Keratinocyte (primary cell): ENCODE data around the gene GPC3. TPM values are rescaled to one million over a fixed set of nuclear protein-coding genes. Genes with fewer than 3 reads are reported as not detected.

Experiments used
- DNase-seq: peaks from one replicate; pipeline ENCODE4 v3.0.0-alpha.2; 2011; ENCODE audit warnings: low read depth, missing footprints, low spot score
- FAIRE-seq: peaks from 2 replicates; lab custom pipeline; 2011; peaks lifted over from hg19 to GRCh38; lab: Jason Lieb, UNC
- H2AFZ ChIP-seq: 2 replicates; pipeline ENCODE4 v1.6.0; 2012; ENCODE audit warnings: low read length, control low read depth, inconsistent platforms; ENCODE audit not compliant: control insufficient read depth
- H3K27ac ChIP-seq: 2 replicates; pipeline ENCODE4 v1.5.1; 2011; ENCODE audit warnings: low read length; ENCODE audit not compliant: control insufficient read depth, insufficient read depth
- H3K27me3 ChIP-seq: 3 replicates; pipeline ENCODE4 v1.6.0; 2011; ENCODE audit warnings: low read length; ENCODE audit not compliant: control insufficient read depth, insufficient read depth; ENCODE audit errors: extremely low read depth
- H3K36me3 ChIP-seq, 2 experiments: 2 replicates in 1 of 2; 3 replicates in 1 of 2; pipeline ENCODE4 v1.5.1; 2011; ENCODE audit warnings: low read length in 2 of 2, mild to moderate bottlenecking in 1 of 2; ENCODE audit not compliant: control insufficient read depth in 2 of 2, insufficient read depth in 2 of 2; ENCODE audit errors: extremely low read depth in 1 of 2
- H3K4me1 ChIP-seq: 3 replicates; pipeline ENCODE4 v1.5.1; 2011; ENCODE audit warnings: low read length; ENCODE audit not compliant: control insufficient read depth, insufficient read depth; ENCODE audit errors: extremely low read depth
- H3K4me2 ChIP-seq: 3 replicates; pipeline ENCODE4 v1.6.0; 2011; ENCODE audit warnings: low read depth, low read length; ENCODE audit not compliant: control insufficient read depth, insufficient read depth; ENCODE audit errors: extremely low read depth
- H3K4me3 ChIP-seq, 3 experiments: fragments of 200-600 bp in 1 of 3; sonication (generic) in 1 of 3; 2 replicates in 2 of 3; 3 replicates in 1 of 3; pipeline ENCODE4 v1.5.1; 2011 to 2016; ENCODE audit warnings: low read length in 3 of 3, mild to moderate bottlenecking in 3 of 3, control low read depth in 2 of 3, inconsistent platforms in 1 of 3, low read depth in 1 of 3, mixed read lengths in 1 of 3, mixed run types in 1 of 3, moderate library complexity in 1 of 3; ENCODE audit not compliant: control insufficient read depth in 2 of 3, insufficient read depth in 2 of 3; ENCODE audit errors: extremely low read depth in 1 of 3
- H3K79me2 ChIP-seq: 2 replicates; pipeline ENCODE4 v1.6.0; 2012; ENCODE audit warnings: low read length; ENCODE audit not compliant: control insufficient read depth, insufficient read depth
- H3K9ac ChIP-seq: 3 replicates; pipeline ENCODE4 v1.6.0; 2011; ENCODE audit warnings: low read length; ENCODE audit not compliant: control insufficient read depth, insufficient read depth; ENCODE audit errors: extremely low read depth
- H3K9me1 ChIP-seq: 3 replicates; pipeline ENCODE4 v1.6.0; 2011; ENCODE audit warnings: low read length; ENCODE audit not compliant: control insufficient read depth, insufficient read depth; ENCODE audit errors: extremely low read depth
- H3K9me3 ChIP-seq: 2 replicates; pipeline ENCODE4 v1.5.1; 2012; ENCODE audit warnings: low read depth, low read length; ENCODE audit not compliant: control insufficient read depth
- H4K20me1 ChIP-seq: 3 replicates; pipeline ENCODE4 v1.6.0; 2011; ENCODE audit warnings: low read length; ENCODE audit not compliant: control insufficient read depth, insufficient read depth; ENCODE audit errors: extremely low read depth
- CTCF ChIP-seq, 3 experiments: IDR thresholded peaks in 1 of 3; conservative IDR thresholded peaks in 1 of 3; optimal IDR thresholded peaks in 1 of 3; 2 replicates in 2 of 3; 3 replicates in 1 of 3; pipeline versions ENCODE3 to v1.5.1; 2011; ENCODE audit warnings: low read length in 3 of 3, mild to moderate bottlenecking in 3 of 3, moderate library complexity in 2 of 3, control low read depth in 1 of 3, inconsistent platforms in 1 of 3; ENCODE audit not compliant: insufficient read depth in 2 of 3; ENCODE audit errors: extremely low read depth in 1 of 3
- EZH2 ChIP-seq: IDR thresholded peaks from one replicate; pipeline ENCODE4 v1.6.1; 2012; ENCODE audit warnings: inconsistent platforms, mild to moderate bottlenecking, low read length, moderate library complexity
- dilution Hi-C: fragments of 300-500 bp; cut with MboI; formaldehyde crosslinking; loops from one replicate; pipeline ENCODE4 v1.7.0; 2020; ENCODE audit warnings: low sequenced_read_pairs; ENCODE audit not compliant: extremely low pct_ligation_motif_present
- polyA plus RNA-seq, 5 experiments: library from polyadenylated mRNA; depleted of rRNA in 3 of 5; stranded (reverse) in 3 of 5; stranded (forward) in 1 of 5; unstranded in 1 of 5; fragments of >200 nt; gene quantifications; 1 replicate in 1 of 5; 2 replicates in 3 of 5; 3 replicates in 1 of 5; pipeline versions ENCODE4 v1.2.1 to v1.2.3, GENCODE V29; 2011 to 2012; ENCODE audit warnings: missing spikeins in 2 of 5, low read depth in 1 of 5, low replicate concordance in 1 of 5

The GPC3 gene
- polyA plus RNA-seq, 1 donor (not counting 4 experiments of a cell fraction or from before 2014, with no cell fraction given): 0.03 TPM

GRCh38 chrX:133706890-133707289, 278.5 kb downstream of the GPC3 start:
- Histone ChIP-seq H2AFZ (no peak overlapping the region), H3K4me3 (no peak overlapping the region), H3K9me1 (no peaks in the 10 kb centered on the region), H3K4me2 (no peak overlapping the region), H4K20me1 (no peaks in the 10 kb centered on the region), H3K27me3 (no peaks in the 10 kb centered on the region), H3K79me2 (no peaks in the 10 kb centered on the region), H3K36me3 (no peaks in the 10 kb centered on the region), H3K9me3 (no peaks in the 10 kb centered on the region), H3K27ac (no peak overlapping the region), H3K9ac (no peak overlapping the region), H3K4me1 (no peaks in the 10 kb centered on the region)
- dilution Hi-C loops: no loop called here
- no peak for DNase-seq
- FAIRE-seq: no peak
- no peak for TF ChIP-seq CTCF (optimal IDR thresholded peaks at IDR 0.05 in 1 of 3, IDR thresholded peaks at IDR 0.05 in 1 of 3, conservative IDR thresholded peaks at IDR 0.05 in 1 of 3; ENCODE audit: extremely low read depth in 1 of 3, insufficient read depth in 2 of 3, low read length in 3 of 3)
- TF ChIP-seq EZH2: no peak

GRCh38 chrX:133702230-133702629, 283.2 kb downstream of the GPC3 start:
- Histone ChIP-seq H4K20me1 (no peaks in the 10 kb centered on the region), H3K27me3 (no peaks in the 10 kb centered on the region), H3K4me1 (no peaks in the 10 kb centered on the region), H3K79me2 (no peaks in the 10 kb centered on the region), H3K9me3 (no peaks in the 10 kb centered on the region), H3K9ac (no peak overlapping the region), H3K27ac (no peak overlapping the region), H3K4me2 (no peak overlapping the region), H3K4me3 (no peak overlapping the region), H2AFZ (no peak overlapping the region), H3K9me1 (no peaks in the 10 kb centered on the region), H3K36me3 (no peaks in the 10 kb centered on the region)
- dilution Hi-C loops: no loop called here
- no peak for TF ChIP-seq EZH2
- no peak for TF ChIP-seq CTCF (optimal IDR thresholded peaks at IDR 0.05 in 1 of 3, IDR thresholded peaks at IDR 0.05 in 1 of 3, conservative IDR thresholded peaks at IDR 0.05 in 1 of 3; ENCODE audit: extremely low read depth in 1 of 3, insufficient read depth in 2 of 3, low read length in 3 of 3)
- DNase-seq: no peak
- no peak for FAIRE-seq
